ENCODE results near the gene ITGA2.

DNA sequence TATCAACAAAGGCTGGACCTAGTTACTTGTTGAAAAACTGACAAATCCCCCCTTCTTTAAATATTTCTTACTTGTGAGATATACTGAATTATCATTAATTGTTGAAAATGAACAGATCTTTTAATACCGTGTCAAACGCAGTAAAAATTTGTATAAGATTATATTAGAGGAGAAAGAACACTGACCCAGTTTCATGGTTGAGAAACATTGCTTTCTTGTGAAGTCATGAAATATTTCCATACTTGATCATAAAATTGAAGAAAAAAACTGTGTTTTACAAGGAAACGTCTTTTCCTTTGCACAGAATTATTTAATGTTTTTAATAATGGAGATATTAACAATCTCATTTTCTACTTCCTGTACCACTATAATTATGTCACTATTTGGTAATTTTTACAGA is 74.6 kb downstream of the ITGA2 start:
- TF ChIP-seq, protein P1, sequence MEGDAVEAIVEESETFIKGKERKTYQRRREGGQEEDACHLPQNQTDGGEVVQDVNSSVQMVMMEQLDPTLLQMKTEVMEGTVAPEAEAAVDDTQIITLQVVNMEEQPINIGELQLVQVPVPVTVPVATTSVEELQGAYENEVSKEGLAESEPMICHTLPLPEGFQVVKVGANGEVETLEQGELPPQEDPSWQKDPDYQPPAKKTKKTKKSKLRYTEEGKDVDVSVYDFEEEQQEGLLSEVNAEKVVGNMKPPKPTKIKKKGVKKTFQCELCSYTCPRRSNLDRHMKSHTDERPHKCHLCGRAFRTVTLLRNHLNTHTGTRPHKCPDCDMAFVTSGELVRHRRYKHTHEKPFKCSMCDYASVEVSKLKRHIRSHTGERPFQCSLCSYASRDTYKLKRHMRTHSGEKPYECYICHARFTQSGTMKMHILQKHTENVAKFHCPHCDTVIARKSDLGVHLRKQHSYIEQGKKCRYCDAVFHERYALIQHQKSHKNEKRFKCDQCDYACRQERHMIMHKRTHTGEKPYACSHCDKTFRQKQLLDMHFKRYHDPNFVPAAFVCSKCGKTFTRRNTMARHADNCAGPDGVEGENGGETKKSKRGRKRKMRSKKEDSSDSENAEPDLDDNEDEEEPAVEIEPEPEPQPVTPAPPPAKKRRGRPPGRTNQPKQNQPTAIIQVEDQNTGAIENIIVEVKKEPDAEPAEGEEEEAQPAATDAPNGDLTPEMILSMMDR (IDR thresholded peaks at IDR 0.05) = no peak
- no peak for TF ChIP-seq POLR2A (IDR thresholded peaks at IDR 0.05)
